ENCODE measurements around the gene DVL1.

DNA sequence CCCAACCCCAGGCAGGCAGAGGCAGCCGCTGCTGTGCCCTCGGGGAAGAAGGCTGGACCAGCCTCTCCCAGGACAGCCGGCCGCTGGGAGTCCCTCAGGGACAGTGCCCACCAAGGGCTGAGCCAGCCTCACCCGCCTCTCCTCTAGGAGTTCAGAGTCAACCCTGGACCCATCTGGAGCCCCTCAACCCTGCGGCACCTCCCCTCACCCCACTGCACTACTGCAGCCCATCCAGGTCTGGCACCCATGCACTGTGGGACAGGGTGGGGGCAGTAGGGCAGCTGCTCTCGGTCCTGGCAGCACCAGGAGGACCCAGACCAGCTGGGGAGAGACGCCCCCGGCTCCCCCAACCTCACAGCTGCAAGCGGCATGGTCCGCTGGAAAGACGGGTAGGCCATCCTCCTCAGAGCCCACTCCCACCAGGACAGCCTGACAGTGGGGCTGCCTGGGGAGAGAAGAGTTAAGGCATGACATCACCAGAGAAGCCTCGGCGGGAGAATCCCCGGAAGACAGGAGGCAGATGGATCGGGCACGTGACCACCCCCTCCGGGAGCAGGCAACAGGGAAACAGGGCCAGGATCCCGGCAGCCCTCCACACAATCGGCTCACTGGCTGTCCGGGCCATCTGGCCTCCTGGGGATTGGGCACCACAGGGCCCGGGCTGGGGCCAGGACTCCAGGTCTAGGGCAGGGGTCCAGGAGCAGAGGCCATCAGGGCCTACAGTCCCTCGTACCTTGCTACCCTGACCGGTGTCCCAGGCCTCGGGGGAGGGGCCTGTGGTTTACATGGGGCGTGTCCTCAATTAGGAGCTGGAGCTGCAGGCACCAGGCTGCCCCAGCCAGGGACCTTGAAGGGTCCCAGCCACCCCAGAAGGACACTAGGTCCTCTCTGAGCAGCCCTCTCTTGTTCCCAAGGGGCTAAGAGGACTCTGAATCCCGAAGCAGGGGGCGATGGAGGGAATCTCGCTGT is 44.6 kb downstream of the DVL1 start:
- TF ChIP-seq, protein P1, sequence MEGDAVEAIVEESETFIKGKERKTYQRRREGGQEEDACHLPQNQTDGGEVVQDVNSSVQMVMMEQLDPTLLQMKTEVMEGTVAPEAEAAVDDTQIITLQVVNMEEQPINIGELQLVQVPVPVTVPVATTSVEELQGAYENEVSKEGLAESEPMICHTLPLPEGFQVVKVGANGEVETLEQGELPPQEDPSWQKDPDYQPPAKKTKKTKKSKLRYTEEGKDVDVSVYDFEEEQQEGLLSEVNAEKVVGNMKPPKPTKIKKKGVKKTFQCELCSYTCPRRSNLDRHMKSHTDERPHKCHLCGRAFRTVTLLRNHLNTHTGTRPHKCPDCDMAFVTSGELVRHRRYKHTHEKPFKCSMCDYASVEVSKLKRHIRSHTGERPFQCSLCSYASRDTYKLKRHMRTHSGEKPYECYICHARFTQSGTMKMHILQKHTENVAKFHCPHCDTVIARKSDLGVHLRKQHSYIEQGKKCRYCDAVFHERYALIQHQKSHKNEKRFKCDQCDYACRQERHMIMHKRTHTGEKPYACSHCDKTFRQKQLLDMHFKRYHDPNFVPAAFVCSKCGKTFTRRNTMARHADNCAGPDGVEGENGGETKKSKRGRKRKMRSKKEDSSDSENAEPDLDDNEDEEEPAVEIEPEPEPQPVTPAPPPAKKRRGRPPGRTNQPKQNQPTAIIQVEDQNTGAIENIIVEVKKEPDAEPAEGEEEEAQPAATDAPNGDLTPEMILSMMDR (IDR thresholded peaks at IDR 0.05): no peak
- no peak for TF ChIP-seq POLR2A (IDR thresholded peaks at IDR 0.05)
- TF ChIP-seq POLR2AphosphoS5 (IDR thresholded peaks at IDR 0.05): peak in 2 of 3 donors; percentile 1 to 46
- TF ChIP-seq EP300 (IDR thresholded peaks at IDR 0.05): no peak
